ENCODE measurements around the gene CRYBB3. TPM values are rescaled to one million over a fixed set of nuclear protein-coding genes. Genes with fewer than 3 reads are reported as not detected.

The CRYBB3 gene
- total RNA-seq, 2 donors from 2014 or later = 1.8 TPM; not detected in 1

DNA sequence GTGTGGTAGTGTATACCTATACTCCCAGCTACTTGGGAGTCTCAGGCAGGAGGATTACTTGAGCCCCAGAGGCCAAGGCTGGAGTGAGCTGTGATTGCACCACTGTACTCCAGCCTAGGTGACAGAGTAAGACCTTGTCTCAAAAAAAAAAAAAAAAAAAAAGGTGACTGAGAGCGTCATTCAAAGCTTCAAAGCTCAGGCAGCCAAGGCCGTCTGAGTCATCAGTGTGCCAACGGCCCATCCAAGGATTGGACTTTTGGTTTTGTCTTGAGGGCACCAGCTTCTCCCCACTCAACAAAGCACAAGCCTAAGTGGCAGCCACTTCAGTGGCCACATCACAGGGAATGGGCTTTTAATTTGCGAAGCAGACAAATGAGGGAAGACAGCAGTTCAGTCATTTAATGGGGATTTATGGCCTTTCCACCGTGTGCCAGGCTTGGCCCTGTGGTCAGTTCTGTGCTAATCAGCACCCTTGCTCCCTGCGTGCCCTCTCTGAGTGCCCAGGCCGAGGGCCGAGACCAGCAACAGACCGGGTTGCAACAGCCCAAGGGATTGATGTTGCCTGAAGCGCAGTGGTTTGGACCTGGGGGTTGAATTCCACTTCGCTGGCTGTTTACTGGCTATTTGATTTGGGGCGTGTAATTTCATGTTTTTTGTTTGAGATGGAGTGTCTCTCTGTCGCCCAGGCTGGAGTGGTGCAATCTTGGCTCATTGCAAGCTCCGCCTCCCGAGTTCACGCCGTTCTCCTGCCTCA lies 30.2 kb upstream of the CRYBB3 start:
- Histone ChIP-seq H3K4me3 (no peak overlapping the region), H3K4me1 (ENCODE audit: control insufficient read depth in 1 of 2, low read depth in 2 of 2) (peaks cover 6 to 24% of the 10 kb centered on the region in 2 donors), H3K27ac (peak overlapping the region in 1 of 2 donors; percentile 7), H3K9me3 (no peaks in the 10 kb centered on the region), H3K36me3 (peaks cover 17% of the 10 kb centered on the region), H3K27me3 (replicated peaks; ENCODE audit: insufficient read depth) (no peaks in the 10 kb centered on the region)
- DNase-seq (ENCODE audit: low spot score) (no peak), ATAC-seq (ENCODE audit: insufficient number of reproducible peaks, low FRiP score, low read depth) (no peak)
- TF ChIP-seq, protein P1, sequence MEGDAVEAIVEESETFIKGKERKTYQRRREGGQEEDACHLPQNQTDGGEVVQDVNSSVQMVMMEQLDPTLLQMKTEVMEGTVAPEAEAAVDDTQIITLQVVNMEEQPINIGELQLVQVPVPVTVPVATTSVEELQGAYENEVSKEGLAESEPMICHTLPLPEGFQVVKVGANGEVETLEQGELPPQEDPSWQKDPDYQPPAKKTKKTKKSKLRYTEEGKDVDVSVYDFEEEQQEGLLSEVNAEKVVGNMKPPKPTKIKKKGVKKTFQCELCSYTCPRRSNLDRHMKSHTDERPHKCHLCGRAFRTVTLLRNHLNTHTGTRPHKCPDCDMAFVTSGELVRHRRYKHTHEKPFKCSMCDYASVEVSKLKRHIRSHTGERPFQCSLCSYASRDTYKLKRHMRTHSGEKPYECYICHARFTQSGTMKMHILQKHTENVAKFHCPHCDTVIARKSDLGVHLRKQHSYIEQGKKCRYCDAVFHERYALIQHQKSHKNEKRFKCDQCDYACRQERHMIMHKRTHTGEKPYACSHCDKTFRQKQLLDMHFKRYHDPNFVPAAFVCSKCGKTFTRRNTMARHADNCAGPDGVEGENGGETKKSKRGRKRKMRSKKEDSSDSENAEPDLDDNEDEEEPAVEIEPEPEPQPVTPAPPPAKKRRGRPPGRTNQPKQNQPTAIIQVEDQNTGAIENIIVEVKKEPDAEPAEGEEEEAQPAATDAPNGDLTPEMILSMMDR (IDR thresholded peaks at IDR 0.05) = no peak

DNA sequence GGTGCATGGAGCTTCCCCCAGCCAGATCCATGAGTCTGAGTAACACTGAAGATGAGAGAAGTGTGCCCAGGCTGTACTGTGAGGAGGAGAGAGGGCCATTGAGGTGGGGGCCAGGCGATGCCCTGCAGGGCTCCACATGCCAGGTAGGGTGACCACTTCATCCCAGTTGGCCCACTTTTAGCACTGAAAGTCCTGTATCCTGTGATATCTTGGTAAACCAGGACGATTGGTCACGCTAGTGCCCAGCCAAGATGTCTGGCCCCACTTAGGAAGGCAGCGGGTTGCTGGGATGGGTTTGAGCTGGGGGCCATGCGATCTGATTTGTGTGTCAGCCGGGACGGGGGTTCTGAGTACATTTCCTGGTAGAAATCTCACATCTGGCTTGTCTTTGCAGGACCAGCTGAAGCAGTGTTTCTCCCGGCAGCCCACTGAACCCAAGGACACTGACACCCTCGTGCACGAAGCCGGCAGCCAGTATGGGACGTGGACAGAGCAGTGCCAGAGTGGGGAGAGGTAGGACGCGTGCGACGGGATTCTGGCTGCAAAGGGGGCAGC lies 29.2 kb upstream of the CRYBB3 start:
- TF ChIP-seq, protein P1 (IDR thresholded peaks at IDR 0.05) = no peak
- Histone ChIP-seq H3K36me3 (peaks cover 26% of the 10 kb centered on the region), H3K9me3 (no peaks in the 10 kb centered on the region), H3K4me3 (no peak overlapping the region), H3K27ac (no peak overlapping the region), H3K27me3 (replicated peaks; ENCODE audit: insufficient read depth) (no peaks in the 10 kb centered on the region), H3K4me1 (ENCODE audit: control insufficient read depth in 1 of 2, low read depth in 2 of 2) (peaks cover 0 to 16% of the 10 kb centered on the region in 2 donors)
- DNase-seq (ENCODE audit: low spot score) (no peak), ATAC-seq (ENCODE audit: insufficient number of reproducible peaks, low FRiP score, low read depth) (no peak)

GRCh38 chr22:25172153-25172552 lies 27.5 kb upstream of the CRYBB3 start:
- ATAC-seq (ENCODE audit: insufficient number of reproducible peaks, low FRiP score, low read depth) (no peak), DNase-seq (ENCODE audit: low spot score) (no peak)
- Histone ChIP-seq H3K9me3 (no peaks in the 10 kb centered on the region), H3K27ac (no peak overlapping the region), H3K36me3 (peaks cover 33% of the 10 kb centered on the region), H3K4me1 (ENCODE audit: control insufficient read depth in 1 of 2, low read depth in 2 of 2) (no peaks in the 10 kb centered on the region), H3K4me3 (no peak overlapping the region), H3K27me3 (replicated peaks; ENCODE audit: insufficient read depth) (no peaks in the 10 kb centered on the region)
- TF ChIP-seq, protein P1 (IDR thresholded peaks at IDR 0.05) = peak; percentile 40

GRCh38 chr22:25174156-25174887 lies 25.3 kb upstream of the CRYBB3 start:
- no peak overlapping the region for H3K4me3 ChIP-seq
- no peak for DNase-seq (ENCODE audit: low spot score)
- no peak overlapping the region for H3K27ac ChIP-seq
- H3K27me3 ChIP-seq (replicated peaks; ENCODE audit: insufficient read depth) = no peaks in the 10 kb centered on the region
- H3K9me3 ChIP-seq = no peaks in the 10 kb centered on the region
- peaks cover 48% of the 10 kb centered on the region for H3K36me3 ChIP-seq
- no peaks in the 10 kb centered on the region for H3K4me1 ChIP-seq (ENCODE audit: control insufficient read depth in 1 of 2, low read depth in 2 of 2)
- TF ChIP-seq, protein P1 (IDR thresholded peaks at IDR 0.05) = no peak
- ATAC-seq (ENCODE audit: insufficient number of reproducible peaks, low FRiP score, low read depth) = no peak

DNA sequence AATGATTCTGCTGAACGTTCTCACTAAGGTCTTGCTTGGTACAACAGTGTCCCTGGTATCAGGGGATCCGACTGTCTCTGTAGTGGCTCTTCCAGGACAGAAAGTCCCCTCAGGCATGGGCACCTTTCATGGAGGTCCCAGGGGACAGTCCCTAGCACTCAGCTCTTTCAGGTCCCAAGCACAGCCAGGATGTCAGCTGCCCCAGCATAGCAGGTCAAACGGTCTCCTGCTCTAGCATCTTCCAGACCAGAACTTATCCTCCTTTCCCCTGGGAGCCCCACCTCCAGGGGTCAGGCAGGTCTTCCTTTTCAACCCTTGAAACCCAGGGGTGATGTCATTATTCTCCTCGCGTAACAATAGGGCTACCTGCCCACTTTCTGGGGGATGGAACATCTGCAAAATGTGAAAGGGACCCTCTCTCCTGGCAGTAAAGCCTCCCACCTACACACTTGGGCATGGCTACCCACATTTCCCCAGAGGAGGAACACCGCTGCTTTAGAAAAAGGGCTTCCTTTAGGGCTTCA lies 24.7 kb upstream of the CRYBB3 start:
- H3K27me3 ChIP-seq (replicated peaks; ENCODE audit: insufficient read depth) = no peaks in the 10 kb centered on the region
- TF ChIP-seq, protein P1 (IDR thresholded peaks at IDR 0.05) = no peak
- peaks cover 53% of the 10 kb centered on the region for H3K36me3 ChIP-seq
- H3K4me3 ChIP-seq = no peak overlapping the region
- no peak overlapping the region for H3K27ac ChIP-seq
- H3K9me3 ChIP-seq = no peaks in the 10 kb centered on the region
- H3K4me1 ChIP-seq (ENCODE audit: control insufficient read depth in 1 of 2, low read depth in 2 of 2) = no peaks in the 10 kb centered on the region
- DNase-seq (ENCODE audit: low spot score) (no peak), ATAC-seq (ENCODE audit: insufficient number of reproducible peaks, low FRiP score, low read depth) (no peak)

All from thoracic aorta (tissue), 2 donors.